HEK293 (cell line): ENCODE measurements around the gene ARL15.

ENCODE experiments used
- CTCF ChIA-PET: fragments of 350-600 bp; formaldehyde crosslinking; extraction: SDS; loops from one replicate; lab custom pipeline; 2021; ENCODE audit warnings: antibody characterized with exemption; lab: Yijun Ruan, JAX
- POLR2A ChIA-PET: fragments of 300-600 bp; formaldehyde crosslinking; extraction: SDS; loops from one replicate; lab custom pipeline; 2020; ENCODE audit warnings: antibody characterized with exemption, inconsistent platforms; lab: Yijun Ruan, JAX
- H3K27ac ChIP-seq: fragments of 200-500 bp; sonication (Bioruptor generic); 2 replicates; pipeline ENCODE4 v1.5.1; 2014; ENCODE audit warnings: low read depth, low read length, control low read depth, inconsistent platforms; ENCODE audit errors: extremely low read depth
- H3K36me3 ChIP-seq, 2 experiments: fragments of 200-500 bp in 1 of 2; sonication (Bioruptor generic) in 1 of 2; 1 replicate in 1 of 2; 2 replicates in 1 of 2; pipeline ENCODE4 v1.5.1; 2014 to 2017; ENCODE audit warnings: inconsistent platforms in 2 of 2, low read length in 2 of 2; ENCODE audit not compliant: control insufficient read depth in 2 of 2, insufficient read depth in 1 of 2
- H3K4me1 ChIP-seq: fragments of 200-500 bp; sonication (Bioruptor generic); 2 replicates; pipeline ENCODE4 v1.5.1; 2014; ENCODE audit warnings: mild to moderate bottlenecking, low read length, inconsistent platforms; ENCODE audit not compliant: control insufficient read depth, insufficient read depth
- H3K4me3 ChIP-seq: 2 replicates; pipeline ENCODE4 v1.5.1; 2011; ENCODE audit warnings: low read depth, mild to moderate bottlenecking, control low read depth, low read length, moderate library complexity
- H3K9me3 ChIP-seq: fragments of 200-500 bp; sonication (Bioruptor generic); 2 replicates; pipeline ENCODE4 v1.5.1; 2014; ENCODE audit warnings: low read depth, low read length, inconsistent platforms; ENCODE audit not compliant: control insufficient read depth, insufficient read depth
- KLF16 ChIP-seq: fragments of 450-650 bp; formaldehyde crosslinking; IDR thresholded peaks from 2 replicates; pipeline ENCODE4 v1.5.1; 2017; ENCODE audit warnings: missing biosample characterization, missing genetic modification characterization
- SCRT2 ChIP-seq: fragments of 450-650 bp; formaldehyde crosslinking; IDR thresholded peaks from 2 replicates; pipeline ENCODE4 v1.5.1; 2016; ENCODE audit warnings: missing biosample characterization, missing genetic modification characterization
- SP2 ChIP-seq: fragments of 450-650 bp; formaldehyde crosslinking; IDR thresholded peaks from 2 replicates; pipeline ENCODE4 v1.5.1; 2016; ENCODE audit warnings: missing biosample characterization, missing genetic modification characterization
- ZBTB48 ChIP-seq: fragments of 450-650 bp; formaldehyde crosslinking; IDR thresholded peaks from 2 replicates; pipeline ENCODE4 v1.5.1; 2016; ENCODE audit warnings: missing biosample characterization, missing genetic modification characterization
- ZFHX2 ChIP-seq: fragments of 450-650 bp; formaldehyde crosslinking; conservative IDR thresholded peaks from 2 replicates; pipeline ENCODE4 v1.5.1; 2016; ENCODE audit warnings: missing biosample characterization, missing genetic modification characterization
- ZFP41 ChIP-seq: fragments of 450-650 bp; formaldehyde crosslinking; IDR thresholded peaks from 2 replicates; pipeline ENCODE4 v1.5.1; 2016; ENCODE audit warnings: missing biosample characterization, missing genetic modification characterization, borderline replicate concordance
- ZNF202 ChIP-seq: fragments of 450-650 bp; formaldehyde crosslinking; IDR thresholded peaks from 2 replicates; pipeline ENCODE4 v1.5.1; 2016; ENCODE audit warnings: missing biosample characterization, missing genetic modification characterization, borderline replicate concordance
- ZNF274 ChIP-seq, 2 experiments: fragments of 200-500 bp in 1 of 2; fragments of 450-650 bp in 1 of 2; sonication (Bioruptor generic) in 1 of 2; formaldehyde crosslinking in 1 of 2; IDR thresholded peaks; 2 replicates each; pipeline versions ENCODE4 v1.5.1 to v1.6.1; 2014 to 2016; ENCODE audit warnings: borderline replicate concordance in 1 of 2, inconsistent platforms in 1 of 2, low read length in 1 of 2, missing biosample characterization in 1 of 2, missing genetic modification characterization in 1 of 2
- ZNF530 ChIP-seq: fragments of 450-650 bp; formaldehyde crosslinking; IDR thresholded peaks from 2 replicates; pipeline ENCODE4 v1.5.1; 2016; ENCODE audit warnings: low read depth, missing biosample characterization, missing genetic modification characterization
- ZNF558 ChIP-seq: fragments of 450-650 bp; formaldehyde crosslinking; IDR thresholded peaks from 2 replicates; pipeline ENCODE4 v1.5.1; 2016; ENCODE audit warnings: missing biosample characterization, missing genetic modification characterization
- ZNF654 ChIP-seq: fragments of 450-650 bp; formaldehyde crosslinking; IDR thresholded peaks from 2 replicates; pipeline ENCODE4 v1.5.1; 2016; ENCODE audit warnings: low read depth, missing biosample characterization, missing genetic modification characterization
- ZNF664 ChIP-seq: fragments of 450-650 bp; formaldehyde crosslinking; IDR thresholded peaks from 2 replicates; pipeline ENCODE4 v1.5.1; 2016; ENCODE audit warnings: missing biosample characterization, missing genetic modification characterization
- ZSCAN16 ChIP-seq: fragments of 450-650 bp; formaldehyde crosslinking; IDR thresholded peaks from 2 replicates; pipeline ENCODE4 v1.5.1; 2016; ENCODE audit warnings: missing biosample characterization, missing genetic modification characterization
- TF ChIP-seq, protein P1 (sequence below): fragments of 450-650 bp; formaldehyde crosslinking; IDR thresholded peaks from 2 replicates; pipeline ENCODE4 v1.5.1; 2016; ENCODE audit warnings: missing biosample characterization, missing genetic modification characterization, low read depth
- TF ChIP-seq, protein P2 (sequence below): fragments of 450-650 bp; formaldehyde crosslinking; IDR thresholded peaks from 2 replicates; pipeline ENCODE4 v1.5.0; 2017; ENCODE audit warnings: missing biosample characterization, missing genetic modification characterization, borderline replicate concordance
- TF ChIP-seq, protein P3 (sequence below): fragments of 450-650 bp; formaldehyde crosslinking; IDR thresholded peaks from 2 replicates; pipeline ENCODE4 v1.5.1; 2016; ENCODE audit warnings: missing biosample characterization, missing genetic modification characterization
- TF ChIP-seq, protein P4 (sequence below): fragments of 450-650 bp; formaldehyde crosslinking; IDR thresholded peaks from 2 replicates; pipeline ENCODE4 v1.5.1; 2016; ENCODE audit warnings: missing biosample characterization, missing genetic modification characterization
- TF ChIP-seq, protein P5 (sequence below): fragments of 450-650 bp; formaldehyde crosslinking; IDR thresholded peaks from 2 replicates; pipeline ENCODE4 v1.5.1; 2016; ENCODE audit warnings: missing biosample characterization, missing genetic modification characterization
- TF ChIP-seq, protein P6 (sequence below): fragments of 450-650 bp; formaldehyde crosslinking; IDR thresholded peaks from 2 replicates; pipeline ENCODE4 v1.5.1; 2017; ENCODE audit warnings: missing biosample characterization, mild to moderate bottlenecking, missing genetic modification characterization, moderate library complexity

The ARL15 gene

DNA sequence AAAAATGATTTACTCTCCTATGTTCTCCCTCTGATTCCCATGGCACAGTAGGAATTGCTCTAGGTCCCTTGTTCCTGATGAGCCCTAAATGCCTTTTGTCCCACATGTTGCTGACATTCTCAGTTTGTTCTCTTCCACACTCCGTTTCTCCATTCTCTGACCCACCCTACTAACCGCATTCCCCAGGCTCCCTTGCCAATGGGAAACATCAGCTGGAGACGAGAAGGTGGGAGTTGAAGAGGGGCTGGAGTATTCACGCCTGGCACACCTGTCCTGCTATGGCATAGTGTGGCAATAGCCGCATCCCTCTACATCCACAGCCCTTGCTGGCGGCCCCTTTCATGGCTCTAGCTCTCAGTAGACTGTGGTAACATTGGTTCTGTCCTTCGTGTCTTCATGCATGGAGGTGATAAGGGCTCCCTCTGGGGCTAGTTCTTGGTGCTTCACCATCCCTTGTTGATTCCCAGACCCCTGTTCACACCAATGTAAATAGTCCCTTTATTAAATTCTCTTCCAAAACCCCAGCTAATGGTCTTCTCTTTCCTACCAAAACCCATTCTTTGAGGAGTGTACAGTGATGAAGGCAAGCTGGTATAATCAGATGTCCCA, 16.4 kb upstream of the ARL15 start (continued):
- TF ChIP-seq, protein P1, sequence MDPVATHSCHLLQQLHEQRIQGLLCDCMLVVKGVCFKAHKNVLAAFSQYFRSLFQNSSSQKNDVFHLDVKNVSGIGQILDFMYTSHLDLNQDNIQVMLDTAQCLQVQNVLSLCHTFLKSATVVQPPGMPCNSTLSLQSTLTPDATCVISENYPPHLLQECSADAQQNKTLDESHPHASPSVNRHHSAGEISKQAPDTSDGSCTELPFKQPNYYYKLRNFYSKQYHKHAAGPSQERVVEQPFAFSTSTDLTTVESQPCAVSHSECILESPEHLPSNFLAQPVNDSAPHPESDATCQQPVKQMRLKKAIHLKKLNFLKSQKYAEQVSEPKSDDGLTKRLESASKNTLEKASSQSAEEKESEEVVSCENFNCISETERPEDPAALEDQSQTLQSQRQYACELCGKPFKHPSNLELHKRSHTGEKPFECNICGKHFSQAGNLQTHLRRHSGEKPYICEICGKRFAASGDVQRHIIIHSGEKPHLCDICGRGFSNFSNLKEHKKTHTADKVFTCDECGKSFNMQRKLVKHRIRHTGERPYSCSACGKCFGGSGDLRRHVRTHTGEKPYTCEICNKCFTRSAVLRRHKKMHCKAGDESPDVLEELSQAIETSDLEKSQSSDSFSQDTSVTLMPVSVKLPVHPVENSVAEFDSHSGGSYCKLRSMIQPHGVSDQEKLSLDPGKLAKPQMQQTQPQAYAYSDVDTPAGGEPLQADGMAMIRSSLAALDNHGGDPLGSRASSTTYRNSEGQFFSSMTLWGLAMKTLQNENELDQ (tag by site-specific recombination), result no peak
- TF ChIP-seq SP2 (tag by site-specific recombination) (no peak), ZNF664 (tag by site-specific recombination) (no peak), ZNF558 (tag by site-specific recombination) (no peak), ZFHX2 (no peak), ZBTB48 (tag by site-specific recombination) (no peak)

DNA sequence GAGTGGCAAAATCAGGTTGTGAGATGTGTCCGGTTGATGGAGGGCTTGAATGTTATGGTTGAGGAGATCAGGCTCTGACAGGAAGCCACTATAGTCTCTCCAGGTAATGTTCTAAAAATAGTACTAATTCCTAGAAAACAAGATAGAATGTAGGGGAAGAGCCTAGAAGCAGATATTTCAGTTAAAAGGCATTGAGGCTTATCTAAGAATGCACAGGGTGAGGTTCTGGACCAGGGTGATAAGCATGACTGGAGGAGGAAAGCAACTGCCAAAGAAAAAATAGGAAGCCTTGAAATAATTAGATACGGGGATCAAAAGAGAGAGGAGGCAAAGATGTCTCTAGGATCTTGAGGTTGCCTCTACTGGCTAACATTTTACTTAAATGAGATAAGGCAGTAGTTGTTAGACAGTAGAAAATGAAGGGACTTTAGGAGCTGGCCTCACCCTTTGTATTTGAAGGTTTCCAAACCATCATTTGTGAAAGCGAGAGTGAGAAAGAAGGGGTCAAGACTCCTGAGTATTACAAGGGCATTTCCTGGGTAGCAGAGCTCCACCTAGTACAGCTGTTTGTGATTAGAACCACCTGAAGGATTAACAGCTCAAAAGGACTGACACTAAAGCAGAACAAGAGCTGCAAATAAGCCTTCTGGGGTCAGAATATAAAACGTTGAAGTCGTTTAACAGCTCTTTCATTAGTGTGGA, 15.4 kb upstream of the ARL15 start:
- Histone ChIP-seq H3K27ac (no peak overlapping the region), H3K36me3 (no peaks in the 10 kb centered on the region), H3K9me3 (no peaks in the 10 kb centered on the region), H3K4me1 (no peaks in the 10 kb centered on the region), H3K4me3 (no peak overlapping the region)
- CTCF ChIA-PET, result interaction anchor here (0.6 to 1.0 kb wide), 2 partner anchors 82 to 191 kb away, joined by 3 read pairs; no protein-coding TSS in a partner anchor
- POLR2A ChIA-PET, result interaction anchor here (6.9 kb wide), 1 partner anchor 15 kb away, joined by 40 read pairs; the partner anchor contains the start of gene ARL15
- TF ChIP-seq, protein P2, sequence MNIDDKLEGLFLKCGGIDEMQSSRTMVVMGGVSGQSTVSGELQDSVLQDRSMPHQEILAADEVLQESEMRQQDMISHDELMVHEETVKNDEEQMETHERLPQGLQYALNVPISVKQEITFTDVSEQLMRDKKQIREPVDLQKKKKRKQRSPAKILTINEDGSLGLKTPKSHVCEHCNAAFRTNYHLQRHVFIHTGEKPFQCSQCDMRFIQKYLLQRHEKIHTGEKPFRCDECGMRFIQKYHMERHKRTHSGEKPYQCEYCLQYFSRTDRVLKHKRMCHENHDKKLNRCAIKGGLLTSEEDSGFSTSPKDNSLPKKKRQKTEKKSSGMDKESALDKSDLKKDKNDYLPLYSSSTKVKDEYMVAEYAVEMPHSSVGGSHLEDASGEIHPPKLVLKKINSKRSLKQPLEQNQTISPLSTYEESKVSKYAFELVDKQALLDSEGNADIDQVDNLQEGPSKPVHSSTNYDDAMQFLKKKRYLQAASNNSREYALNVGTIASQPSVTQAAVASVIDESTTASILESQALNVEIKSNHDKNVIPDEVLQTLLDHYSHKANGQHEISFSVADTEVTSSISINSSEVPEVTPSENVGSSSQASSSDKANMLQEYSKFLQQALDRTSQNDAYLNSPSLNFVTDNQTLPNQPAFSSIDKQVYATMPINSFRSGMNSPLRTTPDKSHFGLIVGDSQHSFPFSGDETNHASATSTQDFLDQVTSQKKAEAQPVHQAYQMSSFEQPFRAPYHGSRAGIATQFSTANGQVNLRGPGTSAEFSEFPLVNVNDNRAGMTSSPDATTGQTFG (tag by site-specific recombination), result no peak
- TF ChIP-seq ZFP41 (tag by site-specific recombination), result no peak
- TF ChIP-seq, protein P3, sequence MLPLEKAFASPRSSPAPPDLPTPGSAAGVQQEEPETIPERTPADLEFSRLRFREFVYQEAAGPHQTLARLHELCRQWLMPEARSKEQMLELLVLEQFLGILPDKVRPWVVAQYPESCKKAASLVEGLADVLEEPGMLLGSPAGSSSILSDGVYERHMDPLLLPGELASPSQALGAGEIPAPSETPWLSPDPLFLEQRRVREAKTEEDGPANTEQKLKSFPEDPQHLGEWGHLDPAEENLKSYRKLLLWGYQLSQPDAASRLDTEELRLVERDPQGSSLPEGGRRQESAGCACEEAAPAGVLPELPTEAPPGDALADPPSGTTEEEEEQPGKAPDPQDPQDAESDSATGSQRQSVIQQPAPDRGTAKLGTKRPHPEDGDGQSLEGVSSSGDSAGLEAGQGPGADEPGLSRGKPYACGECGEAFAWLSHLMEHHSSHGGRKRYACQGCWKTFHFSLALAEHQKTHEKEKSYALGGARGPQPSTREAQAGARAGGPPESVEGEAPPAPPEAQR (tag by site-specific recombination), result no peak
- TF ChIP-seq, protein P4, sequence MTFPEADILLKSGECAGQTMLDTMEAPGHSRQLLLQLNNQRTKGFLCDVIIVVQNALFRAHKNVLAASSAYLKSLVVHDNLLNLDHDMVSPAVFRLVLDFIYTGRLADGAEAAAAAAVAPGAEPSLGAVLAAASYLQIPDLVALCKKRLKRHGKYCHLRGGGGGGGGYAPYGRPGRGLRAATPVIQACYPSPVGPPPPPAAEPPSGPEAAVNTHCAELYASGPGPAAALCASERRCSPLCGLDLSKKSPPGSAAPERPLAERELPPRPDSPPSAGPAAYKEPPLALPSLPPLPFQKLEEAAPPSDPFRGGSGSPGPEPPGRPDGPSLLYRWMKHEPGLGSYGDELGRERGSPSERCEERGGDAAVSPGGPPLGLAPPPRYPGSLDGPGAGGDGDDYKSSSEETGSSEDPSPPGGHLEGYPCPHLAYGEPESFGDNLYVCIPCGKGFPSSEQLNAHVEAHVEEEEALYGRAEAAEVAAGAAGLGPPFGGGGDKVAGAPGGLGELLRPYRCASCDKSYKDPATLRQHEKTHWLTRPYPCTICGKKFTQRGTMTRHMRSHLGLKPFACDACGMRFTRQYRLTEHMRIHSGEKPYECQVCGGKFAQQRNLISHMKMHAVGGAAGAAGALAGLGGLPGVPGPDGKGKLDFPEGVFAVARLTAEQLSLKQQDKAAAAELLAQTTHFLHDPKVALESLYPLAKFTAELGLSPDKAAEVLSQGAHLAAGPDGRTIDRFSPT (tag by site-specific recombination), result no peak
- TF ChIP-seq, protein P5, sequence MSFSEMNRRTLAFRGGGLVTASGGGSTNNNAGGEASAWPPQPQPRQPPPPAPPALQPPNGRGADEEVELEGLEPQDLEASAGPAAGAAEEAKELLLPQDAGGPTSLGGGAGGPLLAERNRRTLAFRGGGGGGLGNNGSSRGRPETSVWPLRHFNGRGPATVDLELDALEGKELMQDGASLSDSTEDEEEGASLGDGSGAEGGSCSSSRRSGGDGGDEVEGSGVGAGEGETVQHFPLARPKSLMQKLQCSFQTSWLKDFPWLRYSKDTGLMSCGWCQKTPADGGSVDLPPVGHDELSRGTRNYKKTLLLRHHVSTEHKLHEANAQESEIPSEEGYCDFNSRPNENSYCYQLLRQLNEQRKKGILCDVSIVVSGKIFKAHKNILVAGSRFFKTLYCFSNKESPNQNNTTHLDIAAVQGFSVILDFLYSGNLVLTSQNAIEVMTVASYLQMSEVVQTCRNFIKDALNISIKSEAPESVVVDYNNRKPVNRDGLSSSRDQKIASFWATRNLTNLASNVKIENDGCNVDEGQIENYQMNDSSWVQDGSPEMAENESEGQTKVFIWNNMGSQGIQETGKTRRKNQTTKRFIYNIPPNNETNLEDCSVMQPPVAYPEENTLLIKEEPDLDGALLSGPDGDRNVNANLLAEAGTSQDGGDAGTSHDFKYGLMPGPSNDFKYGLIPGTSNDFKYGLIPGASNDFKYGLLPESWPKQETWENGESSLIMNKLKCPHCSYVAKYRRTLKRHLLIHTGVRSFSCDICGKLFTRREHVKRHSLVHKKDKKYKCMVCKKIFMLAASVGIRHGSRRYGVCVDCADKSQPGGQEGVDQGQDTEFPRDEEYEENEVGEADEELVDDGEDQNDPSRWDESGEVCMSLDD (tag by site-specific recombination), result no peak
- TF ChIP-seq ZNF274 (IDR thresholded peaks at IDR 0.05; ENCODE audit: low read length), result no peak
- TF ChIP-seq ZNF274 (tag by site-specific recombination; IDR thresholded peaks at IDR 0.05; ENCODE audit: borderline replicate concordance), result no peak
- TF ChIP-seq KLF16 (tag by site-specific recombination), result no peak
- TF ChIP-seq SCRT2 (tag by site-specific recombination), result no peak
- no peak for TF ChIP-seq ZNF654
- TF ChIP-seq, protein P6, sequence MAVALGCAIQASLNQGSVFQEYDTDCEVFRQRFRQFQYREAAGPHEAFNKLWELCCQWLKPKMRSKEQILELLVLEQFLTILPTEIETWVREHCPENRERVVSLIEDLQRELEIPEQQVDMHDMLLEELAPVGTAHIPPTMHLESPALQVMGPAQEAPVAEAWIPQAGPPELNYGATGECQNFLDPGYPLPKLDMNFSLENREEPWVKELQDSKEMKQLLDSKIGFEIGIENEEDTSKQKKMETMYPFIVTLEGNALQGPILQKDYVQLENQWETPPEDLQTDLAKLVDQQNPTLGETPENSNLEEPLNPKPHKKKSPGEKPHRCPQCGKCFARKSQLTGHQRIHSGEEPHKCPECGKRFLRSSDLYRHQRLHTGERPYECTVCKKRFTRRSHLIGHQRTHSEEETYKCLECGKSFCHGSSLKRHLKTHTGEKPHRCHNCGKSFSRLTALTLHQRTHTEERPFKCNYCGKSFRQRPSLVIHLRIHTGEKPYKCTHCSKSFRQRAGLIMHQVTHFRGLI, result no peak
- no peak for TF ChIP-seq ZSCAN16
- TF ChIP-seq ZNF202 (tag by site-specific recombination), result no peak
- no peak for TF ChIP-seq ZNF530 (tag by site-specific recombination)
